NB4 (cell line): Measurements from ENCODE around the gene RGS1.

ENCODE experiments used
- CTCF ChIP-seq: IDR thresholded peaks from one replicate; pipeline ENCODE4 v1.5.1; 2012; ENCODE audit warnings: low read depth, low read length
- MAX ChIP-seq: IDR thresholded peaks from 2 replicates; pipeline ENCODE4 v1.6.1; 2011; ENCODE audit warnings: low read depth, low read length
- POLR2A ChIP-seq: IDR thresholded peaks from 2 replicates; pipeline ENCODE4 v1.6.1; 2011; ENCODE audit warnings: mild to moderate bottlenecking; ENCODE audit not compliant: insufficient read length; ENCODE audit errors: extremely low read depth

- TF ChIP-seq POLR2A = no peak
- no peak for TF ChIP-seq CTCF
- TF ChIP-seq MAX = no peak
These were observed 25.6 kb upstream of the RGS1 start for GRCh38 chr1:192549937-192550336.
